OCI-M1 (cell line): ENCODE data around the gene MSX2.
"Not testable (repeated sequence)": the region's sequence is repeated elsewhere in the genome, so short reads cannot be mapped to it uniquely, and the experiment has no call there.

Experiments
- DNase-seq: peaks from one replicate; lab custom pipeline; 2025; lab: John Stamatoyannopoulos, UW

Gene MSX2

DNA sequence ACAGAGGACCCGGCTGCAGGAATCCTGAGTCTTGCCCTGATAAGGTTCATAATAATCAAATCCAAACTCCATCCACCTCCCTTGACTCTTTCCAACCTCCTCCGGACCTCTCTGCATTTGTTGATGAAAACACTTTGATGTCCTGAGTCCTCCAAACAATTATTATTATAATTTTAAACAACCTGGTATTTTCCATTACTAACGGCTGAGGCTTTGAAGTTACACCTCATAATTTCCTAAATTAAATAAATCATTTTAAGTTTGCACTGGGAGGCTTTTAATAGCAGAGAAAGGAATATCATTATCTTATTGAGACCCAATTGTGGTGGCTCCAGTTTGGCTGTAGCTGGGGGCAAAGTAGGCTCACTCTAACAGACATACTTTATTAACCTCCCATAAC lies 9.5 kb downstream of the MSX2 start:
- DNase-seq, result no peak

DNA sequence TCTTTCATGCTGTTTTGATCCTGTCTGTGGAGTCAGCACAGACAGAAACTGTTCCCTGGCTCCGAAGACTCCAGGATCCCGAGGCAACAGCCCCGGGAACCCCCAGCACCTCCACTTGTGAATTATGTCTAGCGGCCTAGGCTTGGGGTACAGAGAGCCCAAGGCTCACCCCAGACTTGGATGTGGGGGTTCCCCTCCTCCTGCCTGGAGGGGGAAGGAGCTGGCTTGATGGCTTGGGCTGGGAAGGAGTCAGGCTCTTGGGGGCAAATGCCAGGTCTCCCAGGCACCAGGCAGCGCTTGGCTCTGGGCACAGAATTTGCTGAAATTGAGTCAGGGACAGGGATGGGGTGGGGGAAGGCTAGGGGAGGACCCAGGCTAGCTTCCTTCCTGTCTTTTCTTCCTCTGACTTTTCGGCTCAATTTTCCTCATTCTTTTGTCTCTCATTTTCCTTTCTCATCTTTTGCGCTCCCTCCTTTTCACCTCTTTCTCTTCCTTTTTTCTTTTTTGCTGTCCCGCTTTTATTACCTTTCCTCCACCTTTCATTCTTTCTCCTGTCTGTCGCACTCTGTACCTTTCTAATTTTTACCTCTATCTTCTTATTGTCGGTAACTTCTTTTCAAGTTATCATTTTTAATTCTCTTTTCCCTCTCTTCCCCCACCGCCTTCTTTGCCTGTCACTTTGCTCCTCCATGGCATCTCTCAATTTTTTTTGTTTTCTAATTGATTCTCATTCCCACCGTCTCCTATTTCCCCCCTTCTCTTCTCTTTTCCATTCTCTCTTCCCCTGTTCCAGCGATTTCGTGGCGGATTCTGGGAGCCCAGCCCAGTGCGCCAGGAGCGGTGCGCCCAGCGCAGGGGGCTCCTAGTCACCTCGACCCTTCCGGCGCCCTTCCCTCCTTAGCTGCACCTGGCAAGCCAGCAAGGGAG lies 10.5 kb downstream of the MSX2 start:
- DNase-seq, result no peak

DNA sequence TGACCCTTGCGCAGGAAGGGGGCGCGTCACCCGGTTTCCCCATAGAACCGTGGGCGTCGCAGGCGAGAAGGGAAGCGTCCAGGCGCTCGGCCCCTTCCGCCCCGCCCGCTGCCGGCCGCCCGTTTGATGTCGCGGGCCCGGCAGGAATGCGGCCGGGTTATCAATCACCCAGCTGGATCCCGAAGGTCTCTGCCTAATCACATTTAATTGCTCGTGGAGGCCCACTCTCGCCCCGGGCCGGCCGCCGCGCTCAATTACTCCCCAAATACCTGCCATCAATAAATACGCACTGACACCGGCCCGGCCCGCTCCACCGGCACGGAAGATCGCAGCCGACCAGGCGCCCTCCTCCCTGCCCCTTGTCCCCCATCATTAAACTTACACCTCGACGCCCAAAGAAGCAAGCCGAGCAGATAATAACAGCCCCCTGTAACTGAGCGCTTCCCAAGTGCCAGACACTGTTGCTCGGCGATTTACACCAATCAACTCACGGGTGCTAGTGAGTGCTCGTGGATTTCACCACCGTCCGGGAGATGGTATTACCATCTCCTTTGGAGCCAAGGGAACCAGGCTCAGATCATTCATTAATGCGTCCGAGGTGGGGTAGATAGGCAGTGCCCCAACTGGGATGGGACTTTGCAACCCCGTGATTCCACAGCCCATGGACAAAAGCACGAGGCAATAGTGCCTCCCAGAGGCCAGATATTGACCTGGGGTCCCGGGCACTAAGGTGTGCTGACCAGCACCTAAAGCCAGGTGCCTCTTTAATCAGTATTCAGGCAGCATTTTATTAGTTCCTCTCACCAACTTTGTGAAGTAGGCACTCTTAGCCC lies 11.3 kb downstream of the MSX2 start:
- no peak for DNase-seq

DNA sequence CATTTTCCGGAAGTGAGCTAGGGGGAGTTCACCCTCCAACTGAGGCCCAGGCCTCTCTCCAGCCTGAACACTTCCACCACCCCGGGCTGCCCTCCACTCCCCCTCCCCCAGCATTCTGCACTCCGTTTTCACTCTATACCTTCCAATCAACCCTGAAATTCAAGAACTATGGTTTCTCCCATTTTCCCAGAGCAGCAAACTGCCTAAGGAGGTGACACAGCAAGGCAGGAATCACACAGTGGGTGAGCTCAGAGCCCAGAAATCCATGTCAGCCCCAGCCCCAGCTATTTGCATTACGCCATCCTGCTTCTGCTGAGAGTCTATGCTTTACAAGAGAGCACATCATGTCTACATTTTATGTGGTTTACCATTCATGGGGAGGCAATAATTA lies 11.9 kb downstream of the MSX2 start:
- DNase-seq, result no peak

DNA sequence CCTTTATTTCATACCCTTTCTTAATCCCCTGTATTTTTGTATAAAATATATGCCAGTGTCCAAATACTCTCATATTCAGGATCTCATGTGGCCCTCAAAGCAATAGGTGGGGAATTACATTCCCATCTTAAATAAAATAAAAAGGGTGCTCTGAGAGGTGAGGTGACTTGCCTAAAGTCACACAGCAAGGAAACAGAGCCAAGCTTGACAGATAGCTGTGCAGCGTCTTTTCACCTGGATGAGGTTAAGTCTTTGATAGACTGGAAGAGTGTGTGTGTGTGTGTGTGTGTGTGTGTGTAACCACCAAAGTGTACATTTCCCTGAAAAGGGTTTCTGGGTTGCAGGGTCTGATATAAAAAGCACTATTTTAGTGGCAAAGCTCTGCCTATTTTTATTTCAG lies 12.4 kb downstream of the MSX2 start:
- no peak for DNase-seq

DNA sequence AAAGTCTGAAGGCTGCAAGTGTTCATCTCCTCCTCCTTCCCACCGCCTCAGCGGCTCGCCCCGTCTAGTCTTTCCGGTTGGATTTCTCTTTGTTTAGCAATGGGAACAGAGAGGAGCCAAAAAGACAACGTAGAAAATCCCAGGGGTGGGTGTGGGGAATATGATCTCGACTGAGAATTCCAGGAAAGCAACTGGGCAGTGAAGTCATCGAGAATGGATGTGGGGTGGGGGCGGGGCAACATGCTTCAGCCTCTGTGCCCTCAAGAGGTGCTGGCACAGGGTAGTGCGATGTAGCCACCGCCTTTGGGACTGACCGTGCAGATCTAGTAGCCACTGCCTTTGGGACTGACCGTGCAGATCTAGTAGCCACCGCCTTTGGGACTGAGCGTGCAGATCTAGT lies 12.9 kb downstream of the MSX2 start:
- DNase-seq, result no peak

DNA sequence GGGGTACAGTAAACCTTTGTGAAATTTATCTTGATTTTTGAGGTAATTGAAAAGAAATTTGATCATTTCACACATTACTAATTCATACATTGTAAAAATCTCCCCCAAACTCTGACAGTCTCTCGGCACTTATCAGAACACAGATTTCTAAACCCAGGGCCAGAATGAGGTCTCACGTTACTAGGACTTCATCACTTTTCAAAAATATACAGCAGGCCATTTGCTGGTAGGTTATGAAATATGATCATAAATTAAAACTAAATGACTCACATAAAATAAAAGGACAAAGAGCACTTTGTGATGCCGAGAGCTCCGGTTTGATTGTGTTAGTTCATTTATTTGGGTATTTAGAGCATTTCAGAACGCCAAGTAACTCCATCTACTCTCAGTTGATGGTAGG lies 17.0 kb downstream of the MSX2 start:
- no peak for DNase-seq

DNA sequence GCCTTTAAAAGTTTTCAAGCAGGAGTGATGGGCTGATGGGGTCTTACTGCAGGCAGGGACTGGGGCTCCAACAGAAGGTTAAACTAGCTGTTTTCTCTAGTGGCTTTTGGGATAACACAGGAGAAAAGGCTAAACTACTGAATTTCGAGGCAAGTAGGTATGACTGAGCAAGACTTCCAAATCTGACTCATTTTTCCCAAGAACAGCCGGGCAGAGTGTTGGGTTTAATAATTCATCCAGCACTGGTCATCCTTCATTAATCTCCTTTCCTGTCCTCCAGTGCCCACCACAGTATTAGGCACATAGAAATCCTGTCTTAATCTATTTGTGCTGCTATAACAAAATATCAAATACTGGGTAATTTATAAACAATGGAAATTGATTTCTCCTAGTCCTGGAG lies 20.5 kb downstream of the MSX2 start:
- DNase-seq, result no peak

DNA sequence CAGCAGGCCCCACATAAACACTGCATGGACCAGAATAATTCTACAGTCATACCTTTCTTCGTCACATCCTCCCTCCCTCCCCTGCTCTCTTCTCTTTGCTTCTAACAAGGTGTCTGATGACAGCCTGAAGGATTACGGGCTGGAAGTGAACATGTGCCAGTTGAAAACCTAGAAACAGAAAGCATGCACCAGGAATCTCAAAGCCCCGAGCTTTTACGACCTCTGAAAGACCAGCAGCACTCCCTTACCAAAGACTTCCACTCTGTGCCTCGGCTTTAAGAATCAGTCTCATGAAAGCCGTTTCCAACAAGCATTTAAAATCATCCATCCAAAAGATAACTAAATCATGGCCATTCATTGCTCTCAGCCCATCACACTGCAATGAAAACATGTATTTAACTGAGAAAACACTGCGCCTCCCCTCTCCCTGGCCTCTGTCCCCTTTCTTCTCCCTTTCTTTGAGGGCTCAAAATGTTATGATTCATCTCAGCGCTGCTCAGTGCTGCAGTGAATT lies 21.3 kb downstream of the MSX2 start:
- DNase-seq, result no peak

DNA sequence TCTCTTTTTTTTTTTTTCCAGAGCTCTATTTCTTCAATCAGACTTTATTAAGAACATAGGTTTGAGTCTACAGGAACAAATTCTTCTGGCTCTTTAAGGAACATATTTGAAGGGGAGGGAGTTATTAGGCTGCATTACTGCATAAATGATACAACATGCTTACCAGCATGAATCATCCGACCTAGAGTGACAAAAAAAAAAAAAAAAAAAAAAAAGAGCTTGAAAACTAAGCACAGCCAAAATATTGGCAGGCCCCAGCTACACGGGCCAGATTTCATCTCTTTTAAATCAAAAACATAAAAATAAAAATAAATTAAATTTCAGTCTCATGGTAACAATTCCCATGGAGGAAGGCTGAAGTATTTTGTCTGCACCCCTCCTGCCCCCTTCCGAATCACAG lies 26.3 kb downstream of the MSX2 start:
- DNase-seq, result no peak

DNA sequence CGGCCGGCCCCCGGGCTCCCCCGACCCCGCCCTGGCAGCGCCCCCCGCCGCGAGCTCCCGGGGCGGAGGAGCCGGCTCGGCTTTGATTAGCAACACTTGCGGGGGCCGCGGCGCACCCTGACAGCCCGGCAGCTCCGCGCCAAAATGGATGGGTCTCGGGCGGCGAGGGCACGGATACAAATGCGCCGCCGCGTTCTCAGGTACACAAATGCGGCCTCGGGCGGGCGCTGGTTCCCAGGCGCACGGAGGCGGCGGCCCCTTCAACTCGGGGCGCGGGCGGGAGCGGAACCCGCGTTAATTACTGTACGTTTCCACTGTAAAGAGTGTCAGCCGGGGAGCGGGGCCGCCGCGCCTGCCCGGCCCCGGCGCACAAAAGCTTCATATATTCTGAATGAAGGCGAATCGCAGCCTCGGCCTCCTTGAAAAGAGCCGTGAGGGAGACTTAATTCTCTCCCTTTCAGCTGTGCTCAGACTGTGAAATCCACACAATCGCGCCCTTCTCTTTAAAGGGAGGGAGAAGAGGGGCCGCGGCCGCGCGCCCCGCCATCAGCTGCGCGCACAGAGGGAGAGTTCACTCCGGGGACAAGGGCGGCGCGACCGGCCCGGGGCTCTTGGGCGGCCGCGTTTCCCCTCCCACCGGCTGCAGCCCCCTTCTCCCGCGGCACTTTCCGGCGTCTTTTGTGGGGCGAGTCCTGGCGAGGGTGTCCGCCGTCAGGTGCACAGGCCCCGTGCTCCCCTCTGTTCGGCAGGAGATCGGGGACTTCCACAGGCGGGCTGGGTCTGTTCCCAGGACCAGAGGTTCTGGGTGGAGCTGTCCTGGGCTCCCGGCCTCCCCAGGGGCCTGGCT lies 27.0 kb downstream of the MSX2 start:
- no peak for DNase-seq

DNA sequence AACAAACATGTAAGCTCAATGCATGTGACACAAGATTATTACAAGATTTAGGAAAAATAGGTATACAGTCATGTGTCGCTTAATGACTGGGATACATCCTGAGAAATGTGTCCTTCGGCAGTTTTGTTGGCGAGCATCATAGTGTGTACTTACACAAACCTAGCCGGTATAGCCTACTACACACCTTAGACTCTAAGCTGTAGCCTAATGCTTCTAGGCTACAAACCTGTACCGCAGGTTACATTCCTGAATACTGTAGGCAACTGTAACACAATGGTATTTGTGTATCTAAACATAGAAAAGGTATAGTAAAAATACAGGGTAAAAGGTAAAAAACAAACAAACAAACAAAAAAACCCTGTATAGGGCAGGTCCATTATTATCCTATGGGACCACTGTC lies 27.7 kb downstream of the MSX2 start:
- DNase-seq, result no peak

DNA sequence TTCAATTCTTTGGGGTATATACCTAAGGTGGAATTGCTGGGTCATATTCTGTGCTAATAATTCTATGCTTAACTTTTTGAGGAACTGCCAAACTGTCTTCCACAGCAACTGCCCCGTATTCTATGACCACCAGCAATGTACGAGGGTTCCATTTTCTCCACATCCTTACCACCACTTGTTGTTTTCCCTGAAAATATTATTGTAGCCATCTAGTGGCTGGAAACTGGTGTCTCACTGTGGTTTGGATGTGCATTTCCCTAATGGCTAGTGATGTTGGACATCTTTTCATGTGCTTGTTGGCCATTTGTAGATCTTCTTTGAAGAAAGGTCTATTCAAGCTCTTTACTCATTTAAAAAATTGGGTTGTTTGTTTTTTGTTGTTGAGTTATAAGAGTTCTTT lies 30.7 kb downstream of the MSX2 start:
- no peak for DNase-seq

DNA sequence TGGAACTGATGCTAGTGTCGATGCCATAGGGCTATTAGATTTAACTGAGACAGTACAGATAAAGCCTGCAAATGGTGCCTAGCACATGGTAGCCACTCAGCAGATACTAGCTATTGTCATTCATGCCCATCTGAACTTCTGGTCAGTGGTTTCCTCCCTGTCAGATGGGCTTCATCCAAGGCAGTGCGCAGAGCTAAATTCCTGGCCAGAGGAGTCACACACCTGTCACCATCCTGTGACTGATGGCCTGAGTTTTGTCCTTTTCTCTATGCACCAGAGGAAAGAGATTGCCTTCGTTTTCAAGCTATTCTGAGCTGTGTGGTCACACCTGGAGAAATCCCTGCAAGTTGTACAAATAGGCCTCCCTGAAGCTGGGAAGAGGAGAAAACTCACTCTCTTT lies 34.7 kb downstream of the MSX2 start:
- no peak for DNase-seq

DNA sequence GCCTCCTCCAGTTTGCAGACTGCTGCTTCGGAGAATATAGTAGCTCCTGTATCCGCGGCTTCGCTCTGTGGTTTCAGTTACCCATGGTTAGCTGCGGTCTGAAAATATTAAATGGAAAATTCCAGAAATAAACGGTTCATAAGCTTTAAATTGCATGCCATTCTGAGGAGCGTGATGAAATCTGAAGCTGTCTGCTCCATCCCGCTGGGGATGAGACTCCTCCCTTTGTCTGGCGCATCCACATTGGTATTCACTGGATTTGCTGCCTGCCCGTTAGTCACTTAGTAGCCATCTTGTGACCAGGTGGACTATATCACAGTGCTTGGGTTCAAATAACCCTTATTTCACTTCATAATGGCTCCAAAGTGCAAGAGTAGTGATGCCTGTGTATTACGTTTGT lies 36.3 kb downstream of the MSX2 start:
- DNase-seq, result no peak

DNA sequence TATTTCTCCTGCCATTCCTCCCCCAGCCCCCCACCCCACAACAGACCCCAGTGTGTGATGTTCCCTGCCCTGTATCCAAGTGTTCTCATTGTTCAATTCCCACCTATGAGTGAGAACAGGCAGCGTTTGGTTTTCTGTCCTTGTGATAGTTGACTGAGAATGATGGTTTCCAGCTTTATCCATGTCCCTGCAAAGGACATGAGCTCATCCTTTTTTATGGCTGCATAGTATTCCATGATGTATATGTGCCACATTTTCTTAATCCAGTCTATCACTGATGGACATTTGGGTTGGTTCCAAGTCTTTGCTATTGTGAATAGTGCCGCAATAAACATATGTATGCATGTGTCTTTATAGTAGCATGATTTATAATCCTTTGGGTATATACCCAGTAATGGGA lies 37.0 kb downstream of the MSX2 start:
- DNase-seq, result not testable (repeated sequence)

DNA sequence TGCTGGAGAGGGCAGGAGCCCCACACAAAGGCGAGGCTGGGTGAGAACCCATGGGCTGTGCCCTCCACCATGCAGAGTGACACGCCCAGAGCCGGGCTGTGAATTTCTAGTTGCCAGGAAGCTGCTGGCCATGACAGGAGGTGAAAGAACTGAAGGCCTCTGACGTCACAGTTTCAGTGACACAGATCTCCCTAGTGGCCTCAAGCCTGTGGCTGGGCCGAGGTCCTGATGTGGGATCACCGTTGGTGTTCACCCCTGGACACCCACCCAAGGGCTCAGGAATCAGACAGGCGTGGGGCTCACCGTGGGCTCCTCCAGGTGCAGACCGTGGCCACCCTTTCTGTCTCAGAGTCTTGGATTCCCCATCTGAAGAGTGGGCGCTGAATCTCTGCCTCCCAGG lies 39.9 kb downstream of the MSX2 start:
- no peak for DNase-seq

DNA sequence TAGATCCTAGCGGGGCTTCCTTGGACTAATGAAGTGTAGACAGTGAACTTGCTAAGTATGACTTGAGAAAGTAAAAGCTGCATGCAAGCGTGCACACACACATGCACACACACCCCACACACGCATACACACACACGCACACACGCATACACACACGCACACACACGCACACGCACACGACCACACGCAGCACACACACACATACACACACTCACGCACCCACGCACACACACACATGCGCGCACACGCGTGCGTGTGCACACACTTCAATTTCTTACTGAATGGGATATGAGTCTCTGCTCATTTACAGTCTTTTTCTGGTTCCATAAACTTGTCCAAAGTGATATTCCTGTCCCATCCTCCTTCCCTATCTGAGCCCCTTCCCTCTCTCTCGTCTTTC lies 41.2 kb downstream of the MSX2 start:
- no peak for DNase-seq

DNA sequence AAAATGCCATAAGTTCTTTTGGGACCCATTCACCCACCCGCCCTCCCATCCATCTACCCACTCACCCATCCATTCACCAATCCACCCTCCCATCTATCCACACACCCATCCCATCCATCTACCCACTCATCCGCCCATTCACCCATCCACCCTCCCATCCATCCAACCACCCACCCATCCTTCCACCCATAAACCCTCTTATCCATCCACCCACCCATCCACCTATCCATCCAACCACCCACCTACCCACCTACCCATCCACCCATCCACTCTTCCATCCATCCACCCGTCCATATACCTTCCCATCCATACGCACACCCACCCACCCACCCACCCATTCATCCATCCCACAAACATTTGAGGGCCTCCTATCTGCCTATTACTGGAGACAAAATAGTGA lies 43.3 kb downstream of the MSX2 start:
- DNase-seq, result no peak

DNA sequence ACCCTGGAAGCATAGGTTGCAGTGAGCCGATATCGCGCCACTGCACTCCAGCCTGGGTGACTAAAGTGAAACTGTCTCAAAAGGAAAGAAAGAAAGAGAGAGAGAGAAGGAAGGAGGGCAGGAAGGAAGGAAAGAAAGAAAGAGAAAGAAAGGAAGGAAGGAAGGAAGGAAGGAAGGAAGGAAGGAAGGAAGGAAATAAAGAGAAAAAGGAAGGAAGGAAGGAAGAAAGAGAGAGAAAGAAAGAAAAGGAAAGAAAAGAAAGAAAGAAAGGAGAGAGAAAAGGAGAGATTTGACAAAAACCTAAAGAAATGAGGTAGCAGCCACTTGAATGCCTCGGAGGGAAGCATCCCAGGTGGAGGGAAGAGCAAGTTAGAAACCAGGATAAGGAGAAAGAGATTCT lies 44.6 kb downstream of the MSX2 start:
- DNase-seq, result no peak

DNA sequence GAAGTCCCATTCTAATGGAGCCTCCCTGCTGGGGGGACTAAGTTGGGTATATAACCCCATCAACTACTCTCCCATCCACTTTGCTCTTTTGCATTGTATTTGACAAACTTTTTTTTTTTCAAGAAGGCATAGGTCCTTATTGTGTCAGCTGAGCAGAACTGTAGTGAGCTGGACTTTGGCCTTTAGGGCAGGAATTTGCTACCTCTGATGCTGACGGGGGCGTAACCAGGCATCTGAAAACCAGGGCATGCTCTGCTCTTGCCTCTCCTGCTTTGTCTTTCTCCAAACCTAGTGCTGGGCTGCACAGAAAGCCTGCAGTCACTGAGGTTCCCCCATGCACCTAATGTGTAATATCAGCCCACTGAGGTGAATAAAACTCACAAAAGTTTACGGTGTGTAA lies 49.0 kb downstream of the MSX2 start:
- no peak for DNase-seq

DNA sequence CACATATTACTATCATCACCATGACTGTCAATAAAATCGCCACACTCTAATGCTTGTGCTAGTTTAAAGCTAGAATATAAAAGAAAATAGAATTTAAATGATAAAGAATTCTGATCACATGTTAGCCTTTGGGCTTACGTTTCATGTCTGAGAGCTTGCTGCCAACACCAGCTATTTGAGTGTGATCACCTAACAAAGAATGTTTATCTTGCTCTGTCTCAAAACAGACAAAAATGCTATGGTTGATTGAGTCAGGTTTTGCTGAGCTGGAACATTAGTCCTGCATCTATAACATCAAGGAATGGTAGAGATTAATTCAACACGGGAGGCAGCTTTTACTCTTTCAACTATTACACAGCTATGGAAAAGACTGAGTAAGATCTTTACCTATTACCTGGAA lies 50.7 kb downstream of the MSX2 start:
- DNase-seq, result no peak
